ENCODE measurements around the gene CMPK1.

The CMPK1 gene

GRCh38 chr1:47393141-47393540 is 59.6 kb downstream of the CMPK1 start:
- FAIRE-seq: no peak
- no peak for DNase-seq (ENCODE audit: low spot score)

- FAIRE-seq (no peak), DNase-seq (ENCODE audit: low spot score) (no peak)
Observed at GRCh38 chr1:47395433-47395832, 61.8 kb downstream of the CMPK1 start.

- DNase-seq (ENCODE audit: low spot score): no peak
- FAIRE-seq: no peak
Observed at GRCh38 chr1:47396671-47397196, 63.1 kb downstream of the CMPK1 start.

GRCh38 chr1:47399138-47399845 is 65.7 kb downstream of the CMPK1 start:
- no peak for DNase-seq (ENCODE audit: low spot score)
- FAIRE-seq: no peak

GRCh38 chr1:47399846-47400155 is 66.2 kb downstream of the CMPK1 start:
- FAIRE-seq (no peak), DNase-seq (ENCODE audit: low spot score) (no peak)

- FAIRE-seq: no peak
Observed at GRCh38 chr1:47401761-47402160, 68.2 kb downstream of the CMPK1 start.

GRCh38 chr1:47402591-47402990 is 69.0 kb downstream of the CMPK1 start:
- FAIRE-seq: no peak
- no peak for DNase-seq (ENCODE audit: low spot score)

More at GRCh38 chr1:47401761-47402160, 68.2 kb downstream of the CMPK1 start:
- DNase-seq (ENCODE audit: low spot score): no peak

- FAIRE-seq (no peak), DNase-seq (ENCODE audit: low spot score) (no peak)
Observed at GRCh38 chr1:47403321-47403910, 69.8 kb downstream of the CMPK1 start.

- no peak for FAIRE-seq
- DNase-seq (ENCODE audit: low spot score): no peak
Observed at GRCh38 chr1:47405697-47406096, 72.1 kb downstream of the CMPK1 start.

GRCh38 chr1:47406966-47407365 is 73.4 kb downstream of the CMPK1 start:
- FAIRE-seq (no peak), DNase-seq (ENCODE audit: low spot score) (no peak)

- no peak for DNase-seq (ENCODE audit: low spot score)
- FAIRE-seq: no peak
Observed at GRCh38 chr1:47407481-47407880, 73.9 kb downstream of the CMPK1 start.

- DNase-seq (ENCODE audit: low spot score) (no peak), FAIRE-seq (no peak)
Observed at GRCh38 chr1:47409311-47410067, 75.9 kb downstream of the CMPK1 start.

- FAIRE-seq (no peak), DNase-seq (ENCODE audit: low spot score) (no peak)
Observed at GRCh38 chr1:47410068-47410455, 76.5 kb downstream of the CMPK1 start.

GRCh38 chr1:47411436-47411835 is 77.8 kb downstream of the CMPK1 start:
- no peak for FAIRE-seq

GRCh38 chr1:47412437-47412836 is 78.8 kb downstream of the CMPK1 start:
- no peak for DNase-seq (ENCODE audit: low spot score)
- no peak for FAIRE-seq

More at GRCh38 chr1:47411436-47411835, 77.8 kb downstream of the CMPK1 start:
- DNase-seq (ENCODE audit: low spot score): peak; percentile 29

- DNase-seq (ENCODE audit: low spot score) (no peak), FAIRE-seq (no peak)
Observed at GRCh38 chr1:47415728-47416318, 82.2 kb downstream of the CMPK1 start, which contains the start of gene FOXE3. TSS of gene FOXE3 (plus strand) at chr1:47416285. CDS start at chr1:47416316, 31 bp downstream.

GRCh38 chr1:47416319-47417169 is 83.0 kb downstream of the CMPK1 start:
- DNase-seq (ENCODE audit: low spot score) (no peak), FAIRE-seq (no peak)

GRCh38 chr1:47417170-47418044 is 83.8 kb downstream of the CMPK1 start:
- DNase-seq (ENCODE audit: low spot score) (no peak), FAIRE-seq (no peak)

GRCh38 chr1:47418122-47418521 is 84.5 kb downstream of the CMPK1 start:
- FAIRE-seq (no peak), DNase-seq (ENCODE audit: low spot score) (no peak)
